ENCODE results near the gene ZNF107.

DNA sequence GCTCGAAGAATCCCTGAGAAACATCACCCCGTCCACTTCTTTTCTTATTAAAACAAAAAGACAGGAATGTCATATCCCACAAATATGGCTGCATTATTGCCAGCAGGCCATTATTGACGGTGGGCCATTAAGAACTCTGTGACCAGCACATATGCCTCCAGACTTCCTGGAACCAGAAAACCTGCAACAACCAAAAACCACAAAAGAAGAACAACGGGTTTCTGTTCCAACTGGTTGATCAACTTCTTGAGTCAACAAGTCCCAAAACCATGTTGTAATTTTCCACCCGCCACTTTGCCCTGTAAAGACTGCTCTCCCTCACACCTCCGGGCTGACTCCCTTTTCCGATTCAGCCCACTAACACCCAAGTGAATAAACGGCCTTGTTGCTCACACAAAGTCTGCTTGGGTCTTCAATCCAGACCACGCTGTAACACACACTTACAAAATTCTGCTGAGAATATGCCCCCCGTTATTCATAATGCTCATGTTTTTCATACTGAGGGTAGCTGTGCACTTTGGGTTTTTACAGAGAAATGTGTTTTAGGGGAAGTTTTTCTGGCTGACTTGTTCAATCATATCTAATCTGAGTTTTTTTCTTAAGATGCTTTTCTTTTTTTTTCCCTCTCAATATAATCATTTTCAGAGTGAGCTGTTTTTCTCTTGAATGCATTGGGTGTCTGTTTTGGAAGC, 20.7 kb downstream of the ZNF107 start:
- TF ChIP-seq, protein P1, sequence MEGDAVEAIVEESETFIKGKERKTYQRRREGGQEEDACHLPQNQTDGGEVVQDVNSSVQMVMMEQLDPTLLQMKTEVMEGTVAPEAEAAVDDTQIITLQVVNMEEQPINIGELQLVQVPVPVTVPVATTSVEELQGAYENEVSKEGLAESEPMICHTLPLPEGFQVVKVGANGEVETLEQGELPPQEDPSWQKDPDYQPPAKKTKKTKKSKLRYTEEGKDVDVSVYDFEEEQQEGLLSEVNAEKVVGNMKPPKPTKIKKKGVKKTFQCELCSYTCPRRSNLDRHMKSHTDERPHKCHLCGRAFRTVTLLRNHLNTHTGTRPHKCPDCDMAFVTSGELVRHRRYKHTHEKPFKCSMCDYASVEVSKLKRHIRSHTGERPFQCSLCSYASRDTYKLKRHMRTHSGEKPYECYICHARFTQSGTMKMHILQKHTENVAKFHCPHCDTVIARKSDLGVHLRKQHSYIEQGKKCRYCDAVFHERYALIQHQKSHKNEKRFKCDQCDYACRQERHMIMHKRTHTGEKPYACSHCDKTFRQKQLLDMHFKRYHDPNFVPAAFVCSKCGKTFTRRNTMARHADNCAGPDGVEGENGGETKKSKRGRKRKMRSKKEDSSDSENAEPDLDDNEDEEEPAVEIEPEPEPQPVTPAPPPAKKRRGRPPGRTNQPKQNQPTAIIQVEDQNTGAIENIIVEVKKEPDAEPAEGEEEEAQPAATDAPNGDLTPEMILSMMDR (IDR thresholded peaks at IDR 0.05; ENCODE audit: low read depth, low read length, missing input control): no peak
- TF ChIP-seq, protein P2, sequence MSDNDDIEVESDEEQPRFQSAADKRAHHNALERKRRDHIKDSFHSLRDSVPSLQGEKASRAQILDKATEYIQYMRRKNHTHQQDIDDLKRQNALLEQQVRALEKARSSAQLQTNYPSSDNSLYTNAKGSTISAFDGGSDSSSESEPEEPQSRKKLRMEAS (IDR thresholded peaks at IDR 0.05): no peak
- TF ChIP-seq RXRA (IDR thresholded peaks at IDR 0.05) (no peak), GABPA (IDR thresholded peaks at IDR 0.05 in 1 of 2, conservative IDR thresholded peaks at IDR 0.05 in 1 of 2) (no peak), YY1 (IDR thresholded peaks at IDR 0.05) (no peak), FOXA2 (IDR thresholded peaks at IDR 0.05) (no peak)
- TF ChIP-seq, protein P3, sequence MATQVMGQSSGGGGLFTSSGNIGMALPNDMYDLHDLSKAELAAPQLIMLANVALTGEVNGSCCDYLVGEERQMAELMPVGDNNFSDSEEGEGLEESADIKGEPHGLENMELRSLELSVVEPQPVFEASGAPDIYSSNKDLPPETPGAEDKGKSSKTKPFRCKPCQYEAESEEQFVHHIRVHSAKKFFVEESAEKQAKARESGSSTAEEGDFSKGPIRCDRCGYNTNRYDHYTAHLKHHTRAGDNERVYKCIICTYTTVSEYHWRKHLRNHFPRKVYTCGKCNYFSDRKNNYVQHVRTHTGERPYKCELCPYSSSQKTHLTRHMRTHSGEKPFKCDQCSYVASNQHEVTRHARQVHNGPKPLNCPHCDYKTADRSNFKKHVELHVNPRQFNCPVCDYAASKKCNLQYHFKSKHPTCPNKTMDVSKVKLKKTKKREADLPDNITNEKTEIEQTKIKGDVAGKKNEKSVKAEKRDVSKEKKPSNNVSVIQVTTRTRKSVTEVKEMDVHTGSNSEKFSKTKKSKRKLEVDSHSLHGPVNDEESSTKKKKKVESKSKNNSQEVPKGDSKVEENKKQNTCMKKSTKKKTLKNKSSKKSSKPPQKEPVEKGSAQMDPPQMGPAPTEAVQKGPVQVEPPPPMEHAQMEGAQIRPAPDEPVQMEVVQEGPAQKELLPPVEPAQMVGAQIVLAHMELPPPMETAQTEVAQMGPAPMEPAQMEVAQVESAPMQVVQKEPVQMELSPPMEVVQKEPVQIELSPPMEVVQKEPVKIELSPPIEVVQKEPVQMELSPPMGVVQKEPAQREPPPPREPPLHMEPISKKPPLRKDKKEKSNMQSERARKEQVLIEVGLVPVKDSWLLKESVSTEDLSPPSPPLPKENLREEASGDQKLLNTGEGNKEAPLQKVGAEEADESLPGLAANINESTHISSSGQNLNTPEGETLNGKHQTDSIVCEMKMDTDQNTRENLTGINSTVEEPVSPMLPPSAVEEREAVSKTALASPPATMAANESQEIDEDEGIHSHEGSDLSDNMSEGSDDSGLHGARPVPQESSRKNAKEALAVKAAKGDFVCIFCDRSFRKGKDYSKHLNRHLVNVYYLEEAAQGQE (IDR thresholded peaks at IDR 0.05): no peak

Data from liver (tissue), 3 donors.